ENCODE results near the gene LMBR1. TPM values are rescaled to one million over a fixed set of nuclear protein-coding genes. Genes with fewer than 3 reads are reported as not detected.
"Not testable (repeated sequence)": the region's sequence is repeated elsewhere in the genome, so short reads cannot be mapped to it uniquely, and the experiment has no call there.

LMBR1 gene
- polyA plus RNA-seq, 3 donors, result 8.5 to 13.2 (median 10.8) TPM

DNA sequence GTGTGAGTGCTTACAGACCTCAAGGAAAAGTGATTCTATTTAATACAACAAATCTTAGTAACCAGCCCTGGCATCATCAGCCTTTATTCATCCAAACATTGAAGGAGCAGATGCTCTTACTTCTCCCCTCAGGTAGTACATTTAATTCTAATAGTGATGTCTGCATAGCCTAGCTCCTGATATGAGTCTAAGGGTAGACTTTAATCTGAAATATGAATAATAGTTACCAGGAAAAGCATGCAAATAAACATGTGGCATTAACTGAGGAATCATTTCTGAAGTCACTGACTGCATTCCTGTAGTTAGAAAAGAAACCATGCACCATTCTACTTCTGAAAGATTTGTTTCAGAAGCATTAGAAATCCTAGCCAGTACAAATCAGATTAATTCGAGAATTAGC is 25.7 kb upstream of the LMBR1 start:
- 28 to 76% (median 68%) methylated on average over 1 of the region's 1 CpG for WGBS, 3 donors
- H3K27ac ChIP-seq (ENCODE audit: low read depth, low read length), result no peak overlapping the region

DNA sequence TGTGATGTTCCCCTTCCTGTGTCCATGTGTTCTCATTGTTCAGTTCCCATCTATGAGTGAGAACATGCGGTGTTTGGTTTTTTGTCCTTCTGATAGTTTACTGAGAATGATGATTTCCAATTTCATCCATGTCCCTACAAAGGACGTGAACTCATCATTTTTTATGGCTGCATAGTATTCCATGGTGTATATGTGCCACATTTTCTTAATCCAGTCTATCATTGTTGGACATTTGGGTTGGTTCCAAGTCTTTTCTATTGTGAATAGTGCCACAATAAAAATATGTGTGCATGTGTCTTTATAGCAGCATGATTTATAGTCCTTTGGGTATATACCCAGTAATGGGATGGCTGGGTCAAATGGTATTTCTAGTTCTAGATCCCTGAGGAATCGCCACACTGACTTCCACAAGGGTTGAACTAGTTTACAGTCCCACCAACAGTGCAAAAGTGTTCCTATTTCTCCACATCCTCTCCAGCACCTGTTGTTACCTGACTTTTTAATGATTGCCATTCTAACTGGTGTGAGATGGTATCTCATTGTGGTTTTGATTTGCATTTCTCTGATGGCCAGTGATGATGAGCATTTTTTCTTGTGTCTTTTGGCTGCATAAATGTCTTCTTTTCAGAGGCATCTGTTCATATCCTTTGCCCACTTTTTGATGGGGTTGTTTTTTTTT is 16.7 kb upstream of the LMBR1 start:
- H3K27ac ChIP-seq (ENCODE audit: low read depth, low read length), result not testable (repeated sequence)

DNA sequence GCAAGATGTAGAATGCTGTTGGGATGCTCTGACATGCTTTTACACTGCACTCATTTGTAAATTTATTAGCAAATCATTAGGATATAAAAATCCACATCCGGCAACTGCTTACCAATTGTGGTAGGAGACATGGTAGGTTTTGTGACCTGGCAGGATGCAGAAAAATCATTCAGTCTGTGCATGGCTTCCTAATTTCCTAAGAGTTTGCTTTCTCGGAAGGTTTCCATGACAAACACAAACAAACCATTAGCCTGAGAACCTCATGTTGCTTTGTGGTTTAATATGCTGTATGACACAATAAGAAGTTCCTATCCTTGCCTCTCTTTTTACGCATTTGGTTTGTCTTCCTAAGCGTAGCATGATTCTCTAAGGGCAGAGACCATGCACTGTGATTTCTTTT is 14.7 kb upstream of the LMBR1 start:
- WGBS, 3 donors, result 28 to 85% (median 45%) methylated on average over 4 of the region's 4 CpGs
- no peak overlapping the region for H3K27ac ChIP-seq (ENCODE audit: low read depth, low read length)

More for the DNA sequence above, 16.7 kb upstream of the LMBR1 start:
- 51 to 84% (median 78%) methylated on average over 3 of the region's 3 CpGs for WGBS, 3 donors

DNA sequence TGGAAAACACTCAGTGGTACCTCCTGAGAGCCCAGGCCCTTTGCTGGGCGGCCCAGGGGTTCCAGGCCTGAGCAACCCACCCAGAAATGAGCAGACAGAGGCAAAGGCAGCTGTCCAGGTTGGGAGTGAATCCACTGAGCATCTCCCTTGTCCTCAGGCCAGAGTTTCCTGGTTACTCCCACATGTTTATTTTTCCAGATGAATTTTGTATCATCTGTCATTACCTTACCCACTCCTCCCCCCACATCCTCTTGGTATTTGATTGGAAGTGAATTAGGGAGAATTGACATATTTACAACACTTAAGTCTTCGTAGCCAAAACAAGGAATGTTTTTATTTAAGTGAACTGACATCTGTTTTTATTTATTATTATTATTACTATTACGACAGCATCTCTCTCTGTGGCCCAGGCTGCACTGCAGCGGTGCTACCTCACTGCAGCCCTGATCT is 13.2 kb upstream of the LMBR1 start:
- H3K27ac ChIP-seq (ENCODE audit: low read depth, low read length), result no peak overlapping the region
- WGBS, 3 donors, result 71 to 85% (median 75%) methylated on average over 4 of the region's 4 CpGs

DNA sequence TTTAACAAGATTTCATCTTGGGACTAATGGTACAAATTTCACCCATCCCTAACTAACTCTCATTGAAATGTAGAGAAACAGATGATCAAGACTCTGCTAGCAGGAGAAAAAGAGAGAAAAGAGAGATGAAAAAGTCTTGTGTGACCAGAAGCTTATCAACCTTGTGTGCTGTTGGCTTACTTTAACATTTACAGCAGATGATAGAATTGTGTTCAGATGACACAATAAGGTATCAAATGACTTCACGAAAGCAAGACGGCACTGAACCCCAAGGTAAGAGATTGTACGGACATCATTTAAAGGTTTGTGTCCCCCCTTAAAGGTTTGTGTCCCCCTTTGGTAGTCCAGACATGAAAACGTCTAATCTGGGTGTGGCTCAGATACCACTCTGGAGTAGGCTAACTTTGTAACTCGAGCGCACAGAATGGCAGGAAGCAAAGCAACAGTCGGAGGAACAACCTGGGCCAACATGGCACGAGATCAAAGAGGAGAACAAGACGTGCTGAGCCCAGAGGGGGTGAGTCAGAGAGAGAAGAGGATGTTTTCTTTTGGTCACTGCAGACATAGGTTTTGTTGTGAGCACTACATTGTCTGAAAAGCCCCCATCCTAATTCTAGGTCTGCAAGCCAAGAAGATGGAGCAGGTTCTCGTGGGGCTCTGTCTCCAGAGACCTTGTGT is 10.4 kb upstream of the LMBR1 start:
- 41 to 57% (median 43%) methylated on average over 10 of the region's 10 CpGs for WGBS, 3 donors
- no peak overlapping the region for H3K27ac ChIP-seq (ENCODE audit: low read depth, low read length)

DNA sequence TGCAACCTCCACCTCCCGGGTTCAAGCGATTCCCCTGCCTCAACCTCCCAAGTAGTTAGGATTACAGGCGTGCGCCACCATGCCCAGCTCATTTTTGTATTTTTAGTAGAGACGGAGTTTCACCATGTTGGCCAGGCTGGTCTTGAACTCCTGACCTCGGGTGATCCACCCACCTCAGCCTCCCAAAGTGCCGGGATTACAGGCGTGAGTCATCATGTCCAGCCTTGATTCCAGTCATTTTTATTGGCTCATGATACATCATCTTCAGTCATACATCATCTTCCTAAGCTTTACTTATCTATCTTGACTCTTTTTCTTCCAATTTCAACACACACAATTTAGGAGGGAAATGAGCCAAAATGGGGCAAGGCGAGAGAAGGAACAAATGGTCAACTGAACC is 7.1 kb upstream of the LMBR1 start:
- 67 to 93% (median 88%) methylated on average over 9 of the region's 9 CpGs for WGBS, 3 donors
- not testable (repeated sequence) for H3K27ac ChIP-seq (ENCODE audit: low read depth, low read length)

DNA sequence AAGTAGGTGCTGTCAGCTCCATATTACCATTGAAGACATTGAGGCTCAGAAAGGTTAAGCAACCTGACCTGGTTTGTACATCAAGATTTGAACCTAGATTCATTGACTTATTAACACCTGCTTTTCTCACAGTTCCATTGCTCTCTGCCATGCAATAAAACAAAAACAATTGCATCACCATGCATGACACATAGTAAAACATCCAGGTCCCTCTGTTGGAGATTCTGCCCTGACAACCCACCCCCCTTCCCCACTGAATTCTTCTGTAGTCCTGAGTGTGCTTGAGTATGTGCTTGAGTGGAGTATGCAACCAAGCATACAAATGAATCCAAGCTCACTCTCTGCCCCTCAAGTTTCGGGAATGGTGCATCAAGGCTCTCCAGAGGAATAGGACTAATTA is 6.0 kb upstream of the LMBR1 start:
- no peak overlapping the region for H3K27ac ChIP-seq (ENCODE audit: low read depth, low read length)
- 92 to 97% (median 96%) methylated on average over 1 of the region's 1 CpG for WGBS, 3 donors

DNA sequence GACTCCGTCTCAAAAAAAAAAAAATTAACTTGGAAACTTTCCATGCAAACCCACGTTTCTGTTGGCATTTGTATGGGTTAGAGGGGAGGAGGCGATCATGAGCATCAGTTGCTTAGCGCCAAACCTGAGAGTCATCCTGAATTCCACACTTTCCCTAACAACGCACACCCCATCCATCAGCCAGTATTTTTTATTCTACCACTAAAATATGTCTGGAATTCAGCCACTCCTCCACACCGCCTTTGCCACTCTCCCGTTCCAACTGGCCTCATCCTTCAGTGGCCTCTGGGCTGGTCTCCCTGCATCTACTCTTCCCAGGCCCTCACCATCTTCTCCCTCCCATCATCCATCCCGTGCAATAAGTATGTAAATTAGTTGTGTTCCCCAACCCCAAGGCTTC is 4.7 kb upstream of the LMBR1 start:
- H3K27ac ChIP-seq (ENCODE audit: low read depth, low read length), result no peak overlapping the region
- 63 to 69% (median 65%) methylated on average over 8 of the region's 8 CpGs for WGBS, 3 donors

DNA sequence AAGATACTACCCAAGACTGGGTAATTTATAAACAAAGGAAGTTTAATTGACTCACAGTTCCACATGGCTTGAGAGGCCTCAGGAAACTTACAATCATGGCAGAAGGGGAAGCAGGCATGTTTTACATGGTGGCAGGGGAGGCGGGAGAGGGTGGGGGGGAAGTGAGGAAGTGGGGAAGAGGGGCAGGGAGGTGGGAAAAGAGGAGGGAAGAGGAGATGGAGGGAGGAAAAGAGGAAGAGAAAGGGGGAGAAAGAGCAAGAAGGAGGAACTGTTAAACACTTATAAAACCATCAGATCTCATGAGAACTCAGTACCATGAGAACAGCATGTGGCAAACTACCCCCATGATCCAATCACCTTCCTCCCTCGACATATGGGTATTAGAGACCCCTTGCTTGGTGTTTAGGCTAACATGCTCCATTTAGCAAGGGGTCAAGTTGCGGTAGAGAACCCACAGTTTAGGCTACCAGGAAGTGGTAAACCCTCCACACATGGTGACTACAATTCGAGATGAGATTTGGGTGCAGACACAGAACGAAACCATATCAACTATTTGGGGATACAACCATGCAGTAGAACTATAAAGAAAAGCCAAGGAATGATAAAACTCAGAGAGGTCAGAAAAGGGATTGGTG is 3.5 kb upstream of the LMBR1 start:
- WGBS, 3 donors, result 63 to 94% (median 65%) methylated on average over 5 of the region's 5 CpGs

DNA sequence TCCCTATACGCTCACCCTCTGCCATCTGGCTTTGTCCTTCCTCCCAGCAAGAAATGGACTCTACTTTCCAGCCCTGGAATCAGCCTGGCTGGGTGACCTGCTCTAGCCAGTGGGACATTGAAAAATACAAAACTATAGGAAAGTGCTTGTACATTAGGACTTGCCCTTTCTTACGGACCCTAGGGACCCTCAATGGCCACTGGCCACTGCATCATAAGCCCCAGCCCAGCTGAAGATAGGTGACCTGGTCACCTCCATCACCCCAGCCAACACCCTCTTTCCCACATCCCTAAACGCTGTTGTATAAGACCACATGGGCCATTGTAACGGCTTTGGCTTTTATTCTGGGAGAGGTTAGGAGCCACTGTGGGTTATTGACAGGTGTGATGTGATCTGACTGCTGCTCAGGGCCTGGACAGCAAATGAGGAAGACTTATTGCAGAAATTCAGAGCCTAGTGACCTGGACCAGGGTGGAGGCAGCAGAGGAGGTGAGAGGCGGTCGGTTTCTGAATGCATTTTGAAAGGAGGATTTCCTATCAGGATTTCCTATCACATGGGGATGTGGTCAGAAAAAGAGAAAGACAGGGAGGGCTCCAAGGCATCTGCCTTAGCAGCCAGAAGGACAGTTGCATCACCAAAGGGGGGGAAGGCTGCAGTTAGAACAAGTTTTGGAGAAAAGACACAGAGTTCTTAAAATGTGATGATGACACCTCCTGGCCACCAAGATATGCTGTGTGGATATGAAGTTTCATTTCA is 2.2 kb upstream of the LMBR1 start:
- 46 to 83% (median 55%) methylated on average over 6 of the region's 6 CpGs for WGBS, 3 donors
- H3K27ac ChIP-seq (ENCODE audit: low read depth, low read length), result no peak overlapping the region

More for the DNA sequence above, 3.5 kb upstream of the LMBR1 start:
- no peak overlapping the region for H3K27ac ChIP-seq (ENCODE audit: low read depth, low read length)

DNA sequence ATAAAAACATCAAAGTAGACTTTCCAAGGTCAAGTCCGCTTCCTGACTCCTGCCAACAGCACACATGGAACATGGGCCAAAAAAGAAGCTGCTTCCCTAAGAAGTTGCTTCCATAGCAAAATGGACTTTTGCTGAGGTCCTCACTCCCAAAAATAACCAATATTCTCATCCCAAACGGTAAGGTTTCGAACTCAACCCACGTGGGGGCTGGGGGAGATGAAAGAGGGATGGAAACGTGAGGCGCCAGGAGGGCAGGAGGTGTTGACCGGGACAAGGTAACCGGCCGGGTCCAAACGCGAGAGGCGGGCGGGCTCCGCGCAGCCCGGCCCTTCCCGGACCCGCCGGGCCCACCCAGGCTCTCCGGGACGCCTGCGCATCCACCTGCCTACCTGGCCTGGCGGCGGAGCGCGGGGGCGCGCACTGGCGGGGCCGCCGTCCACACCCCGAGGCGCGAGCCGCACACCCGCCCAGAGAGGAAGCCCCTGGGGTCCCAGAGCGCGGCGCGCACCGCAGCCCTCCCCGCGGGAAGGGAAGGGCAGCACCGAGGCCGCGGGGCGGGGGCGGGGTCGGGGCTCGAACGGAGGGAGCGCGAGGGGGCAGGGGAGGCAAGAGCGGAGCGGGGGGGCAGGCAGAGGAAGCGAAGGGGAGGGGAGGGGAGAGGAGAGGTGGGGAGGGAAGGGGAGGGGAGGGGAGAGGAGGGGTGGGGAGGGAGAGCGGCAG is 742 bp downstream of the LMBR1 start:
- 1% methylated on average over 29 to 52 of the region's 57 CpGs for WGBS, 3 donors
- H3K27ac ChIP-seq (ENCODE audit: low read depth, low read length), result no peak overlapping the region

DNA sequence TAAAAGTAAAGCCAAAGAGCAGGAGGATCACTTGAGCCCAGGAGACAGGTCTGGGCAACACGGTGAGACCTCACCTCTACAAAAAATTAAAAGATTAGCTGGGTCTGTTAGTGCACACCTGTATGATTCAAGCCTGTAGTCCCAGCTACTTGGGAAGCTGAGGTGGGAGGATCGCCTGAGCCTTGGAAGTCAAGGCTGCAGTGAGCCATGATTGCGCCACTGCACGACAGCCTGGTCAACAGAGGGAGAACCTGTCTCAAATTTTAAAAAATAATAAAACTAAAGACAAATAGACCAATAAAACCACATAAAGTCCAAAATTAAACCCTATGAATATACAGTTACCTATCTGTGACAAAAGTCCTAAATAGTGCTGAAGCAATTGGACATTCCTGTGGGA is 3.2 kb downstream of the LMBR1 start:
- 82 to 87% (median 85%) methylated on average over 4 of the region's 4 CpGs for WGBS, 3 donors
- H3K27ac ChIP-seq (ENCODE audit: low read depth, low read length), result no peak overlapping the region

DNA sequence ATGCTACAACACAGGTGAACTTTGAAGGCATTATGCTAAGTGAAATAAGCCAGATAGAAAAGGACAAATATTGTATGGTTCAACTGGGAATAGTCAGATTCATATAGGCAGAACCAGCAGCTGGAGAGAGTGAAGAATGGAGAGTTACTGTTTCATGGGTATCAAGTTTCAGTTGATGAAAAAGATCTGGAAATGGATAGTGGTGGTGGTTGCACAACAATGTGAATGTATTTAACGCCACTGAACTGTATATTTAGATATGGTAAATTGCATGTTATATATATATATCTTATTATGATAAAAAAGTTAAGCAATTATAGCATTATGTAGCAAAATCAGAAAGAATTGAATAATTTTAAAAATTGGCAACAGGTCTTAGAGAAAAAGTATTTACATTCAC is 3.9 kb downstream of the LMBR1 start:
- 44 to 60% (median 60%) methylated on average over 1 of the region's 1 CpG for WGBS, 3 donors
- no peak overlapping the region for H3K27ac ChIP-seq (ENCODE audit: low read depth, low read length)

DNA sequence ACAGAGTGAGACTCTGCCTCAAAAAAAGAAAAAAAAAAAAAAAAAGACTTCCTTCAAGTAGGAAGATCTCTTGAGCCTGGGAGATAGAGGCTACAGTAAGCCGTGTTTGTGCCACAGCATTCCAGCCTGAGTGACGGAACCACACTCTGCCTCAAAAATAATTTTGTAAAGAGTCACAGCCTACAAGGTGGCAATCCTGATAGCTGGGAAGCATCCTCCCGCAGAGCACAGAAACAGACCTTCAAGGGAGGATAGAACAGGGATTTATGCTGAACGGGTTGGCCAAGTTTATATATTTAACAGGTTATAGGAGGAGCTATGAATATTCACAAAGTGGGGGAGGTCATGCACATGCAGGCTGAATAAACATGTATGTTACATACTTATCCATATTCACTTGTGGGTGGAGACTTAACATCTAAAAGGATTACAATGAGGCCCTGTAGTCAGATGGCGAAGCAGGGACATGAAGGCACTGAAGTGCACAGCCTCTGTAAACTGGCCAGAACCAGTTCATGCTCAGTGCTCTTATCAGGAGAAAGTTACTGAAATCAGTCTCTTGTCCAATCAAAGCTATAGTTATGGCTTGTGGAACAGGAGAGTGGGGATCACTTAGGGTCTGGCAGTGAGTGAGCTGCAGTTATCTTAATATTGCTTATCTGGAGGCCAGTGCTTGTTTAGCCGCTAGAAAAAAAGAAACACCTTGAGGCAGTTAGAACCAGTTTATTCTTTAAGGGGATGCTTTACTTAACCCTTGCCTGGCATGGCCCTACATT is 6.8 kb downstream of the LMBR1 start:
- WGBS, 3 donors, result 70 to 93% (median 90%) methylated on average over 6 of the region's 6 CpGs

DNA sequence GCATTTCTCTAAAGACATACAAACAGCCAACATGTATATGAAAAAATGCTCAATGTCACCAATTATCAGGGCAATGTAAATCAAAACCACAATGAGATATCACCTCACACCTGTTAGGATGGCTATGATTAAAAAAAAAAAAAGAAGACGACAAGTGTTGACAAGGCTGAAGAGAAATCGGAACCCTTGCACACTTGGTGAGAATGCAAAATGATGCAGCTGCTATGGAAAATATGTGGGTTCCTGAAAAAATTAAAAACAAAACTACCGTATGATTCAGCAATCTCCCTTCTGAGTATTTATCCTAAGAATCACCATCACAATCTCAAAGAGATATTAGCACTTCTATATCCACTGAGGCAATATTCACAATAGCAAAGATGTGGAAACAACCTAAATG is 11.3 kb downstream of the LMBR1 start:
- WGBS, 3 donors, result 80 to 87% (median 85%) methylated on average over 3 of the region's 3 CpGs

More for the DNA sequence above, 6.8 kb downstream of the LMBR1 start:
- H3K27ac ChIP-seq (ENCODE audit: low read depth, low read length), result no peak overlapping the region

DNA sequence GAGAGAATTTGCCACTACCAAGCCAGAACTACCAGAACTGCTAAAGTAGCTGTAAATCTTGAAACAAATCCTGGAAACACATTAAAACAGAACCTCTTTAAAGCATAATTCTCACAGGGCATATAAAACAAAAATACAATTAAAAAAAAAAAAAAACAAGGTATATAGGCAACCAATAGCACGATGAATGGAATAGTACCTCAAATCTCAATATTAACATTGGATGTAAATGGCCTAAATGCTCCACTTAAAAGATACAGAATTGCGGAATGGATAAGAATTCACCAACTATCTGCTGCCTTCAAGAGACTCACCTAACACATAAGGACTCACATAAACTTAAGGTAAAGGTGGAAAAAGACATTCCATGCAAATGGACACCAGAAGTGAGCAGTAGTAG is 17.2 kb downstream of the LMBR1 start:
- no peak overlapping the region for H3K27ac ChIP-seq (ENCODE audit: low read depth, low read length)
- 96 to 100% (median 99%) methylated on average over 2 of the region's 2 CpGs for WGBS, 3 donors

More for the DNA sequence above, 11.3 kb downstream of the LMBR1 start:
- H3K27ac ChIP-seq (ENCODE audit: low read depth, low read length), result no peak overlapping the region

DNA sequence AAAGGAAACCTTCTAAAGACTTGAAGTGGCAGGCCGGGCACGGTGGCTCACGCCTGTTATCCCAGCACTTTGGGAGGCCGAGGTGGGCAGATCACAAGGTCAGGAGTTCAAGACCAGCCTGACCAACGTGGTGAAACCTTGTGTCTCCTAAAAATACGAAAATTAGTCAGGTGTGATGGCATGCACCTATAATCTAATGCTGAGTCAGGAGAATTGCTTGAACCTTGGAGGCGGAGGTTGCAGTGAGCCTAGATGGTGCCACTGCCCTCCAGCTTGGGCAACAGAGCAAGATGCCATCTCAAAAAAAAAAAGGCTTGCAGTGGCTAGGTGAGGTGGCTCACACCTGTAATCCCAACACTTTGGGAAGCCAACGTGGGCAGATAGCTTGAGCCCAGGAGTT is 24.6 kb downstream of the LMBR1 start:
- 96 to 97% (median 97%) methylated on average over 8 of the region's 8 CpGs for WGBS, 3 donors

DNA sequence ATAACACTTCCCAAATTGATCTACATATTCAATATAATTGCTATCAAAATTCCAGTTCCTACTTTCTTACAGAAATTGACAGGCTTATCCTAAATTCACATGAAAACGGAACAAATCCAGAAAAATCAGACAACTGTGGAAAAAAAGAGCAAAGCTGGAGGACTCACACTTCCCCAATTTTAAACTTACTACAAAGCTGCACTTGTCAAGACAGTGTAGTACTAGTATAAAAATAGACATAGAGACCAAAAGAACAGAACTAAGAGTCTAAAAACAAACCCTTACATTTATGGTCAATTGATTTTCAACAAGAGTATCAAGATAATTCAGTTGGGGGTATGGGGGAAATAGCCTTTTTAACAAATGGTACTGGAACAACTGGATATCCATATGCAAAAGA is 27.5 kb downstream of the LMBR1 start:
- H3K27ac ChIP-seq (ENCODE audit: low read depth, low read length), result no peak overlapping the region
- WGBS, 3 donors, result 0 to 76% (median 69%) methylated on average over 1 of the region's 1 CpG

More for the DNA sequence above, 24.6 kb downstream of the LMBR1 start:
- H3K27ac ChIP-seq (ENCODE audit: low read depth, low read length), result not testable (repeated sequence)

All from adipose tissue (tissue), 3 donors.